ENCODE data around the gene GYS1.

Gene GYS1

DNA sequence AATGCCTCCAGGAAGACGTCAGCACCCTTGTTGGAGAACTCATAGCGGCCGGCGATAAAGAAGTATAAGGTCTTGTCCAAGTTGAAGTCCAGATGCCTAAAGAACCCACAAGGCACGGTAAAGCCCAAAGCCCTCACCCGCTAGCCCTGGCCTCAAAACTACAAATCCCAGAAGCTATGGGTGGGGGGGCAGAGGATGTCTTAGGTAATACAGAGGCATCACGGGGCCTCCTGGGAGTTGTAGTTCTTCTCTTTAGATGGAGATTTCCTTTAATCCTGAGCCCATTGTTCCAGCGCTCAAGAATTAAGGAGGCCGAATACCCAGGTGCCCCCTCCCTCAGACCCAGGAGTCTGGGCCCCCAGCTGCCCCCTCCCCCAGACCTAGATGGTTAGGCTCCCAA lies 10.8 kb downstream of the GYS1 start:
- Mint-ChIP-seq H3K27ac (no peak overlapping the region), H3K4me3 (no peak overlapping the region), H3K9me3 (no peaks in the 10 kb centered on the region), H3K4me1 (peaks cover 20% of the 10 kb centered on the region), H3K36me3 (peaks cover 92% of the 10 kb centered on the region)
- ATAC-seq, result no peak
- no peak for DNase-seq (ENCODE audit: low spot score in 2 of 2)

DNA sequence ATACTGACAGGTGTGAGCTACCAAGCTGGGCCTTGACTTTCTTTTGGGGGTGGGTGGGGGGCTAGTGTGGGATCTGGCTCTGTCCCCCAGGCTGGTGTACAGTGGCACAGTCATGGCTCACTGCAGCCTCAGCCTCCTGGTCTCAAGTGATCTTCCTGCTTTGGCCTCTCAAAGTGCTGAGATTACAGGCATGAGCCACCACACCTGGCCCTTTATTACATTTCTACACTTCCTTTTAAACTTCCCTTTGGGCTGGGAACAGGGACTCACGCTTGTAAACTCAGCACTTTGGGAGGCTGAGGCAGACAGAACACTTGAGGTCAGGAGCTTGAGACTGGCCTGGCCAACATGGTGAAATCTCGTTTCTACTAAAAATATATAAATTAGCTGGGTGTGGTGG lies 16.0 kb downstream of the GYS1 start:
- H3K36me3 Mint-ChIP-seq, result peaks cover 85% of the 10 kb centered on the region
- no peak overlapping the region for H3K4me3 Mint-ChIP-seq
- DNase-seq (ENCODE audit: low spot score in 2 of 2), result no peak
- H3K9me3 Mint-ChIP-seq, result no peaks in the 10 kb centered on the region
- no peak overlapping the region for H3K27ac Mint-ChIP-seq
- no peak for ATAC-seq
- H3K4me1 Mint-ChIP-seq, result peaks cover 24% of the 10 kb centered on the region

DNA sequence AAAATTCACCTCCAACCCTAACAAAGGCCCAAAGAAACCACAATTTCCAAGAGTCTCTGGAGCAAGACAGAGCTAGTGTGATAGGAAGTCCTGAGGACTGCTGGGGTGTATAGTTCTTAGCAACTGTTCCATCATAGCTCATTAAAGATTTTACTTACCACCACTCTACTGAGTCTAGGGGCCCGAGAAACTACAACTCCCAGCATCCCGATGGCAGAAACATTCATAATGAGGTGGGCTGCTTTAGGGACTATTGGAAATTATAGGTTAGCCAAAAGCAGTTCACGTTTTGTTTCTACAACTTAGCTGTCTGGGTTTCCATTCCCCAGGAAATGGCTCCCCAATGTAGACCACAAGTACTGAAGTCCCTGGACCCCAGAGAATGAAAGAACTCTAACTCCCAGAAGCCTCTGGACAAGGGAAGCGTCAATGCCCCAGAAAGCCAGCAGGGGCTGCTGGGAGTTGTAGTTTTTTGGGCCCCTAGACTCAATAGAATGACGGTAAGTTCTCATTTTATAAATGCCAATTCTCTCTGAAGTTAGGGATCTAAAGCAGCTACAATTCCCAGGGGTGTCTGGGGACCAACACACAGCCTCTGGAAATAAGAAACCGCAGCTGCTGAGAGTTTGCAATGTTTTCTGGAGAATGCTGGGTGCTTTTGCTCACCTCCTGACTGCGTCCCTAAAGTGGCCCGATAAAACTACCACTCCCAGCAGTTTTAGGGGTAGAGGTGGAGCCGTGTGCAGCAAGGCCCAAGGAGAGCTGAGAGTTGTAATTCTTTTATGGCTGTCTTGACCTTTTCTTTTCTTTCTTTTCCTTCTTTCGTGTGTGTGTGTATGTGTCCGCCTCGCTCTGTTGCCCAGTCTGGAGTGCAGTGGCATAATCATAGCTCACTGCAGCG lies 16.9 kb downstream of the GYS1 start:
- DNase-seq (ENCODE audit: low spot score in 2 of 2) (peak in 1 of 2 donors; percentile 65), ATAC-seq (peak; percentile 54)
- no peak overlapping the region for H3K27ac Mint-ChIP-seq
- peaks cover 24% of the 10 kb centered on the region for H3K4me1 Mint-ChIP-seq
- H3K4me3 Mint-ChIP-seq, result no peak overlapping the region
- H3K36me3 Mint-ChIP-seq, result peaks cover 85% of the 10 kb centered on the region
- no peaks in the 10 kb centered on the region for H3K9me3 Mint-ChIP-seq

DNA sequence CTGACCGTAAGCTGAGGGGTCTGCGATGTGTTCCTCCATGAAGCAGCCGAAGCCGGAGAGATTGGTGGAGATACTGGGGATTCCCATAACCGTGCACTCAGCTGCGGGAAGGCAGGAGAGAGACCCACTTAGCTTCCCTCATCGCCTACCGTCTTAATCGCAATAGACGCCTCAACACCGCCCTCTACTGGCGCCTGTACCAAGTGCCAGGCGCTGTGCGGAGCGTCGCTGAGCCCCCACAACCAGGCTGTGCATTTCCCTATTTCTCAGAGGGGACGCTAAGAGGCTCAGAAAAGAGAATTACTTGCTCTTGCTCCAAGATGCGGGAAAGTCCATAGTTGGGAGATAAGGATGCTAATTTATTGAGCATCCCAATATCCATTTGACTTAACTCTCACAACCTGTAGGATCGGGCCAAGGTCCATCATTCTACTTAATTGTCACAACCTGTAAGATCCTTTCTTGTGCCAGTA lies 22.1 kb downstream of the GYS1 start:
- H3K4me3 Mint-ChIP-seq, result no peak overlapping the region
- peak; percentile 74 for ATAC-seq
- peaks cover 29% of the 10 kb centered on the region for H3K4me1 Mint-ChIP-seq
- no peak overlapping the region for H3K27ac Mint-ChIP-seq
- peaks cover 93% of the 10 kb centered on the region for H3K36me3 Mint-ChIP-seq
- H3K9me3 Mint-ChIP-seq, result no peaks in the 10 kb centered on the region
- DNase-seq (ENCODE audit: low spot score in 2 of 2), result peak; percentile 79 to 91

DNA sequence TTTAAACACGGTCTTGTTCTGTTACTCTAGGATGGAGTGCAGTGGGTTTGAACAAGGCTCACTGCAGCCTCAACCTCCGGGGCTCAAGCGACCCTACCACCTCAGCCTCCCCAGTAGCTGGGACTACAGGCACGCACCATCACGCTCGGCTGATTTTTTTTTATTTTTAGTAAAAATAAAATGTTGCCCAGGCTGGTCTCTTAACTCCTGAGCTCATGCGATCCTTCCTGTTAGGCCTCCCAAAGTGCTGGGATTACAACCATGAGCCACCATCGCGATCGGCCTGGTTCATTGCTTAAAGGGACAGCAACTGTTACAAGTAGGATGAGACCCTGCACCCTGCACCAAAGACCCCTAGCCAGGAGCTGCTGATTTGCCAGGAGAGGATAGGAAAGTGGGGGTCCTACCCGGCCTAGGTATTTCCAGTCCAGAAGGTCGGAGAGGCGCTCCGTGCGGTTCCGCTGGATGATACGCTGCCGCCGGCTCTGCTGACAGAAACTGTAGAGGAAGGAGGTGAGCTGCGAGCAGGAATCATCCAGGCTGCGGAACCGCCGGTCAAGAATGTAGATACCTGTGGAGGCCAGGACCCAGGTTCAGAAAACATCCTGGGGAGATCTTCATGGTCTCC lies 22.9 kb downstream of the GYS1 start:
- H3K36me3 Mint-ChIP-seq, result peaks cover 94% of the 10 kb centered on the region

DNA sequence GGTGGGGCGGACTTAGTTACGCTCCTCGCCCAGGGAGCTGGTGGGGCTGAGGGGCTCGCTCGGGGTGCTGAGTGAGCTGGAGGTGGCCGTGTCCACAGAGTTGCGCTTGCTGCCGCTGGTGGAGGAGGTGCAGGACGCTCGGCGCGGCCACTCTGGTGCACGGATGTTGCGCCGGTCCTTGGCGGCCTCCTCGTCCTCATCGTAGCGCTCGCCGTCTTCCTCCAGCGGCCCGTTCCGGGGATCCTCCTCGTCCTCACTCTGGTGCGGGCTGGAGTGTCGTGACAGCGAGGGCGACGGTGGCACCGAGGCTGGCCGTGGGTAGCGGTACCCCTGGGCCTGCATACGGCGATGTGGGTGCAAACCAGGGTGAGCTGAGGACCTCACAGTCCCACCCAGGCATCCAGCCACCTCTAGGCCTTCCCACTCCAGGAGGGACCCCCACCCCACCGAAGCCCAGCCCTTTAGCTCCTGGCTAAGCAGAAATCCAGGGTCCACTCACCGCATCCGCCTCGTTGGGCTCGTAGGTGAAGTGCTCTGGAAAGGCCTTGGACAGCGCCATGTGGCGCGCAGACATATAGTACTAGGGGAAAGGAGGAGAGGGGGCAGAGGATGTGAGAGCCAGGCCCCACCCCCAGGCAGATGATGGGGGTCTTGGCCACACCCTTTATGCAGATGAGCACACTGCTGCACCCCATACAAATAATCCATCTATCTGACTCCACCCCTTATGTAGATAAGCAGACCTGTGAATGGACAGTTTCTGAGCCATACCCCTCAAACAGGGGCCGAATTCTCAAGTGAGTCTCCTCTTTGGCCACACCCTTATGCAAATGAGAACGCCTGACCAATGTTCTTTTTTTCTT lies 23.6 kb downstream of the GYS1 start:
- Mint-ChIP-seq H3K27ac (peak overlapping the region; percentile 38), H3K36me3 (peaks cover 94% of the 10 kb centered on the region), H3K4me3 (no peak overlapping the region), H3K4me1 (peaks cover 44% of the 10 kb centered on the region), H3K9me3 (no peaks in the 10 kb centered on the region)
- DNase-seq (ENCODE audit: low spot score in 2 of 2) (no peak), ATAC-seq (no peak)

More for the DNA sequence above, 22.9 kb downstream of the GYS1 start:
- no peak for ATAC-seq
- H3K4me1 Mint-ChIP-seq, result peaks cover 36% of the 10 kb centered on the region
- no peaks in the 10 kb centered on the region for H3K9me3 Mint-ChIP-seq
- H3K27ac Mint-ChIP-seq, result no peak overlapping the region
- no peak for DNase-seq (ENCODE audit: low spot score in 2 of 2)
- no peak overlapping the region for H3K4me3 Mint-ChIP-seq

DNA sequence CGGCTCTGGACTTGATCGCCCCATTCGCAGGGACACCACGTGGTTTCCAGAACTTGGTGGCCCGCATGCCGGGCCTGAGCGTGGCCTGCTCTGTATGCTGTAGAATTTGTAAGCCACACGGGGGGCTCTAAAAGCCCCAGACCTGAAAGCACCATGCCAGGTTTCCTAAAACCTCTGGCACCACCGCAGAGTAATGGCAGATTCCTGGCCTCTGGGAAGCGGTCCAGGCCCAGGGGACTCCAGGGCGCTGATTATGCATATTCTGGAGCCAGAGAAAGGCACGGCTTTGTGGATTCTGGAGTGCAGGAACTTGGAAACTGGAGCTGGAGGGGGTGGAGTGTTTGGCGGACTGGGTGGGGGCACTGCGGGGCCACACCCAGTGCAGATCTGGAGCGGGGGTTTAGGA lies 24.3 kb downstream of the GYS1 start:
- no peak for DNase-seq (ENCODE audit: low spot score in 2 of 2)
- no peak for ATAC-seq
- Mint-ChIP-seq H3K27ac (peak overlapping the region; percentile 38), H3K4me1 (peaks cover 51% of the 10 kb centered on the region), H3K4me3 (no peak overlapping the region), H3K36me3 (peaks cover 97% of the 10 kb centered on the region), H3K9me3 (no peaks in the 10 kb centered on the region)

DNA sequence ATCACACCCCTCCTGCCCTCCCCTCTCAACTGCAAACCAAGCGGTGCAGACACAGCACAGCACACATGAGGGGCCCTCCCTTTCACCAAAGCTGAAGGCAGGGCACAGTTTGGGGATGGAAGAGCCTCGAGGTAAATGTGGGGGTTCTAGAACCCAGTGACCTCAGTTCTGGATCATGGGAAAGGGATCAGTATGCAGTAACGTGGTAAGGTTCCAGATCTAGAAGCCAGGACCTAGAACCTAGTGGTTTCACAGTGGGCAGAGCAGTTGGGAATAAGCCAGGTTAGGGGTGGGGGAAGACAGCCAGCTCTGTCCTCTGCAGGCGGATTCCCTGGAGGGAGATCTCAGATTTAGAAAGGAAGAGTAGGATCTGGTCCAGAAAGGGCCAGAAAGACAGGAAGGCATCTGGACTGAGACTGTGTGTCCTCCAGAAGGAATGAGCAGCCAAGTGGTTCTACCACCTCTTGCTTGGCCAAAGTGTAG lies 24.9 kb downstream of the GYS1 start:
- H3K4me1 Mint-ChIP-seq, result peaks cover 57% of the 10 kb centered on the region
- no peaks in the 10 kb centered on the region for H3K9me3 Mint-ChIP-seq
- H3K4me3 Mint-ChIP-seq, result peak overlapping the region; percentile 100
- no peak for DNase-seq (ENCODE audit: low spot score in 2 of 2)
- no peak for ATAC-seq
- H3K27ac Mint-ChIP-seq, result peak overlapping the region; percentile 38
- H3K36me3 Mint-ChIP-seq, result peaks cover 100% of the 10 kb centered on the region

DNA sequence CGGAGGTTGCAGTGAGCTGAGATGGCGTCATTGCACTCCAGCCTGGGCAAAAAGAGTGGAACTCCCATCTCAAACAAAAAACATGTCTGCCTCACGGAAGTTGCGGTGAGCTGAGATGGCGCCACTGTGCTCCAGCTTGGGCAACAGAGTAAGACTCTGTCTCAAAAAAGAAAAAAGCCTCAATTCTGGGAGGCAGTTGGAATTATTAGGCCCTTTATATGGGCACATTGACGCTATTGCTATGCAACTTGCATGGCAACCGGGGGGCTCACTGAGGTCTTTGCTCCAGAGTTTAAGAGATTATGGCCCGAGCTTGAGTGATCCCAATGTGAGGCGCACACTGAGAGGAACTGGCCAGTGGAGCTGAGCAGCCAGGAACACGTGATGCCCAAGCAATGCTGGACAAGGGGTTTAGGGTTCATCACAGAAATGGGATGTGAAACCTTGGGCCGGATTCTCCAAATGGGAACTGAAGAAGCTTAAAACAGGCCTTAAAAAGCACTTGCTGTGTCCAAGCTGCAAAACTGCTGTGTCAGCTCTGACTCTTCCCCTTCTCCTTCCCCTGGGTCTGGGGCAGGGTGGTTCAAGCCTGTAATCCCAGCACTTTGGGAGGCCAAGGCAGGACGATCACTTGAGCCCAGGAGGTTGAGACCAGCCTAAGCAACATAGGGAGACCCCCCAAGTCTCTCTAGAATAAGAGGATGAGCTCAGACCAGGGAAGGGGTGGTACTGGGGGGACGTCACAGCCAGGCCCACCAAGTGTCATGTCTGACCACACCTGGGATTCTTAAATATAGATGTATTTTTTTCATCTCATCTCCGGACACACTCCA lies 25.5 kb downstream of the GYS1 start:
- no peak for ATAC-seq
- no peak for DNase-seq (ENCODE audit: low spot score in 2 of 2)
- Mint-ChIP-seq H3K4me3 (peak overlapping the region; percentile 100), H3K27ac (peak overlapping the region; percentile 100), H3K4me1 (peaks cover 63% of the 10 kb centered on the region), H3K9me3 (no peaks in the 10 kb centered on the region), H3K36me3 (peaks cover 100% of the 10 kb centered on the region)

DNA sequence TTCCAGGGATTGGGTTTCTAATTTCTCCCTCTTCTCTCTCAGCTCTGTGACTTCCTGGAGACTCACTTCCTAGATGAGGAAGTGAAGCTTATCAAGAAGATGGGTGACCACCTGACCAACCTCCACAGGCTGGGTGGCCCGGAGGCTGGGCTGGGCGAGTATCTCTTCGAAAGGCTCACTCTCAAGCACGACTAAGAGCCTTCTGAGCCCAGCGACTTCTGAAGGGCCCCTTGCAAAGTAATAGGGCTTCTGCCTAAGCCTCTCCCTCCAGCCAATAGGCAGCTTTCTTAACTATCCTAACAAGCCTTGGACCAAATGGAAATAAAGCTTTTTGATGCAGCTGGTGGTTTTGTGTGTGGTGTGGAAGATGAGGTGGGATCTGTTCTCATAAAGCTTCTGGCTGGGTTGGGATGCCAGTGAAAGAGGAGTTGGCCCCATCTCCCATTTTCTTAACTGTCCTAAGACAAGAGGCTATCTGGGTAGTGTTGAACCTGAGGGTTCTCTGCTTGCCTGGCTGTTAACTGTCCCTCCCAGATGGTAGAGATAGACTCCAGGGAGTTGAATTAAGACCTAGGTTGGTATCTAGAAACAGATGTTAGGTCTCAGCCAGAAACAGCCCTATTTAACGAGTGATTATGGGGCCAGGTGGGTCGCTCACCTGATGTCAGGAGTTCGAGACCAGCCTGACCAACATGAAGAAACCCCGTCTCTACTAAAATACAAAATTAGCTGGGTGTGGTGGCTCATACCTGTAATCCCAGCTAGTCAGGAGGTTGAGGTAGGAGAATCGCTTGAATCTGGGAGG lies 26.4 kb downstream of the GYS1 start:
- Mint-ChIP-seq H3K4me3 (peak overlapping the region; percentile 100), H3K27ac (peak overlapping the region; percentile 100), H3K4me1 (peaks cover 71% of the 10 kb centered on the region), H3K36me3 (peaks cover 100% of the 10 kb centered on the region), H3K9me3 (no peaks in the 10 kb centered on the region)
- DNase-seq (ENCODE audit: low spot score in 2 of 2) (no peak), ATAC-seq (no peak)

DNA sequence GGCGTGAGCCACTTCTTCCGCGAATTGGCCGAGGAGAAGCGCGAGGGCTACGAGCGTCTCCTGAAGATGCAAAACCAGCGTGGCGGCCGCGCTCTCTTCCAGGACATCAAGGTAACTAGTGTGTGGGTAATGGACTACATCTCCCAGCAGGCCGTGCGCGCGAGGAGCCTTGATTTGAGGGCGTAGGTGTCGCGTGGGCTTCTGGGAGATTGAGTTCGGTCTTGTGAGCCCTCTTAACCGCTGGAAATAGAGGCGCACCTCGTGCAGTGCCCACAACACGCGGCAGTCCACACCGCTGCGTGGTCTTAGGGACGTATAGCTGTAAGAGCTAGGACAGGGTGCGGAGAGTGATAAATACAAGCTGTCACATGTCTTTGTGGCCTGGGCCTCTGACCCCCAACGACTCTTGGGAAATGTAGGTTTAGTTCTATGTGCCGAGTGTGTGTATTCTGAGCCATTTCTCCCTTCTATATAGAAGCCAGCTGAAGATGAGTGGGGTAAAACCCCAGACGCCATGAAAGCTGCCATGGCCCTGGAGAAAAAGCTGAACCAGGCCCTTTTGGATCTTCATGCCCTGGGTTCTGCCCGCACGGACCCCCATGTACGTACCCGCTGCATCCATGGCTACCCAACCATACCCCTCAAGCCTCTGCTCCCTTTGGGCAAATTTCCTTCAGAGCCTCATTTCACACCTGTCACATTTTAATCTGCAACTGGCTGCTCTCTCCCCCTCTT lies 27.1 kb downstream of the GYS1 start:
- H3K27ac Mint-ChIP-seq, result peak overlapping the region; percentile 100
- peak overlapping the region; percentile 100 for H3K4me3 Mint-ChIP-seq
- H3K4me1 Mint-ChIP-seq, result peaks cover 77% of the 10 kb centered on the region
- DNase-seq (ENCODE audit: low spot score in 2 of 2) (peak in 1 of 2 donors; percentile 75), ATAC-seq (peak; percentile 63)
- peaks cover 100% of the 10 kb centered on the region for H3K36me3 Mint-ChIP-seq
- H3K9me3 Mint-ChIP-seq, result no peaks in the 10 kb centered on the region

DNA sequence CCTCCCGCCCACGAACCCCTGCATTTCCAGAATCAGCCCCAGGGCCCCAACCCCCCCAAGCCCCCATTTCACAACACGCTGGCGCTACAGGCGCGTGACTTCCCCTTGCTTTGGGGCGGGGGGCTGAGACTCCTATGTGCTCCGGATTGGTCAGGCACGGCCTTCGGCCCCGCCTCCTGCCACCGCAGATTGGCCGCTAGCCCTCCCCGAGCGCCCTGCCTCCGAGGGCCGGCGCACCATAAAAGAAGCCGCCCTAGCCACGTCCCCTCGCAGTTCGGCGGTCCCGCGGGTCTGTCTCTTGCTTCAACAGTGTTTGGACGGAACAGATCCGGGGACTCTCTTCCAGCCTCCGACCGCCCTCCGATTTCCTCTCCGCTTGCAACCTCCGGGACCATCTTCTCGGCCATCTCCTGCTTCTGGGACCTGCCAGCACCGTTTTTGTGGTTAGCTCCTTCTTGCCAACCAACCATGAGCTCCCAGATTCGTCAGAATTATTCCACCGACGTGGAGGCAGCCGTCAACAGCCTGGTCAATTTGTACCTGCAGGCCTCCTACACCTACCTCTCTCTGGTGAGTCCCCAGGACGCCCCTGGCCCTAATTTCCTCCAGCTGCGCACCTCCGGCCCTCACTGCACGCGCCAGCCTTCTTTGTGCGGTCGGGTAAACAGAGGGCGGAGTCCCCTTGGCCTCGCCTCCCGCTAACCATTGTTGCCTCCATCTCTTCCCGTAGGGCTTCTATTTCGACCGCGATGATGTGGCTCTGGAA lies 27.9 kb downstream of the GYS1 start, which contains the start of gene FTL:
Gene FTL, plus strand, starts transcription at position 270 of the 766 bp plus-strand sequence. Its CDS starts 199 bp downstream, at position 469.
- Mint-ChIP-seq H3K4me1 (peaks cover 74% of the 10 kb centered on the region), H3K9me3 (no peaks in the 10 kb centered on the region), H3K36me3 (peaks cover 100% of the 10 kb centered on the region), H3K27ac (peak within 1 kb of the TSS; percentile 100), H3K4me3 (peak within 1 kb of the TSS; percentile 100)
- peak; percentile 80 for ATAC-seq
- peak; percentile 91 to 96 for DNase-seq (ENCODE audit: low spot score in 2 of 2)

All from stimulated activated effector memory CD8-positive, alpha-beta T cell treated with anti-CD3 and anti-CD28 coated beads, Interleukin-12 subunit alpha, Interleukin-12 subunit beta, amount 100 ng/mL, for 72 hours (primary cell).